ENCODE results near the gene OR4E2.

DNA sequence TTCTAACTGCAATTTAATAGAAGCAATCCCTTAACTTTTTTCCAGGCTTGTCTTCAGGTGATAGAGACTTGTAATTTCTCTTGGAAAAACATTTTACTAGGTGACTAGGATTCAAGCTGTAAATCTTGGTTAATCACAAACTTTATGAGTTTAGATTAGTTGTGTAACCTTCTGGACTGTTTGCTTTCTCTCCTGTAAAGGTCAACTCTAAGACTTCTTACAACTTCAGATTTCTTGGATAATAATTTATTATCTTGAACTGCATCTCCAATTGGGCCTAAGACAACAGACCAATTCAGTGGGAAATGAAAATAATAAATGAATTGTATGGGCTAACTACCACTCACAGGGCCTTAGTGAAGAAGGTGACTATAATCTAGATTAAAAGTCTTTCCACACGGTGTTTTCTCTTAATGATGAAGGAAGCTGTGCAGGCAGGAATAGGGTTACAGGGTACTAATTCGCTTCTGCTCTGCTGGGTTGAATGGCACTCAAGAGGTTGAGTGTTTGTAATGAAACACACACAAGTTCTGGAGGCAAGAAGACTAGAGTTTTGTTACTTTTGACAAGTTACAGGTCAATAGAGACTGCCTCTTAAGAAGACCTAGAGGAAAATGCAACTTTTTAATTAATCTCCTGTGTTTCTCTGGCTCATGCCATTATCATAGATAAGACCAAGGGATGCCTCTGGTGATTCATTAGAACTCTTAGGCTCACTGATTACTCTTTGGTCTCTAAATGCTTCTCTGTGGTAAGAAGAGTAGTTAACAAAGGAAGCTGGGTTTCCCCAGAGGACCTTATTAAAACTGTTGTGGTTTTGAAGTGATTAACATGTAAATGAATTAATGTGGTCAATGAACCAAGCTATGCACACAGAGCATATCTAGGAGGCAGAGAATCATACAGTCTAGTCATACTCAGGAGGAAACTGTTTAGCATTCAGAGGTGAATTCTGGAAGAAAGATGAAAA, 50.0 kb downstream of the OR4E2 start:
- TF ChIP-seq, protein P1, sequence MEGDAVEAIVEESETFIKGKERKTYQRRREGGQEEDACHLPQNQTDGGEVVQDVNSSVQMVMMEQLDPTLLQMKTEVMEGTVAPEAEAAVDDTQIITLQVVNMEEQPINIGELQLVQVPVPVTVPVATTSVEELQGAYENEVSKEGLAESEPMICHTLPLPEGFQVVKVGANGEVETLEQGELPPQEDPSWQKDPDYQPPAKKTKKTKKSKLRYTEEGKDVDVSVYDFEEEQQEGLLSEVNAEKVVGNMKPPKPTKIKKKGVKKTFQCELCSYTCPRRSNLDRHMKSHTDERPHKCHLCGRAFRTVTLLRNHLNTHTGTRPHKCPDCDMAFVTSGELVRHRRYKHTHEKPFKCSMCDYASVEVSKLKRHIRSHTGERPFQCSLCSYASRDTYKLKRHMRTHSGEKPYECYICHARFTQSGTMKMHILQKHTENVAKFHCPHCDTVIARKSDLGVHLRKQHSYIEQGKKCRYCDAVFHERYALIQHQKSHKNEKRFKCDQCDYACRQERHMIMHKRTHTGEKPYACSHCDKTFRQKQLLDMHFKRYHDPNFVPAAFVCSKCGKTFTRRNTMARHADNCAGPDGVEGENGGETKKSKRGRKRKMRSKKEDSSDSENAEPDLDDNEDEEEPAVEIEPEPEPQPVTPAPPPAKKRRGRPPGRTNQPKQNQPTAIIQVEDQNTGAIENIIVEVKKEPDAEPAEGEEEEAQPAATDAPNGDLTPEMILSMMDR (conservative IDR thresholded peaks at IDR 0.05) = no peak
- no peak for TF ChIP-seq EZH2 (IDR thresholded peaks at IDR 0.05; ENCODE audit: low read depth)

Data from PC-9 (cell line).